GM12874 (cell line): ENCODE data around the gene SPRED2.

Source experiments
- TF ChIP-seq, protein P1 (sequence below): IDR thresholded peaks from 2 replicates; pipeline ENCODE4 v1.5.1; 2011; ENCODE audit warnings: low read depth, mild to moderate bottlenecking, control low read depth, low read length, moderate library complexity; ENCODE audit not compliant: insufficient read depth

SPRED2 gene

DNA sequence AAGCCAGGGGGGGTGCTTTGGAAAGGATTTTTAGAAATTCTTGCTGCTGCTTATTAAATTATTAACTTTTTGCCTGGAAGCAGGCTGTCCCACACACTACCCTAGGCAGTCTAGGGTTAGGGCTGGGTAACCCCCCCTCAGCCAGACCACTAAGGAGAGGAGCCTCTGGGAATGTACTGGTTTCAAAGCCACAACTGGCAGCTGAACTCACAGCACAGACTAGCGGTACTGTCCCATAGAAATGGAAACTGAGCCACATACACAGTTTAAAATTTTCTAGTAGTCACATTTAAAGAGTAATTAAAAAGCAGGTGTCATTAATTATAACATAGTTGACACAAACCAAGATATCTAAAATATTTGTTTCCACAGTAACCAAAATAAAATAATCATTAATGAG is 50.1 kb downstream of the SPRED2 start:
- TF ChIP-seq, protein P1, sequence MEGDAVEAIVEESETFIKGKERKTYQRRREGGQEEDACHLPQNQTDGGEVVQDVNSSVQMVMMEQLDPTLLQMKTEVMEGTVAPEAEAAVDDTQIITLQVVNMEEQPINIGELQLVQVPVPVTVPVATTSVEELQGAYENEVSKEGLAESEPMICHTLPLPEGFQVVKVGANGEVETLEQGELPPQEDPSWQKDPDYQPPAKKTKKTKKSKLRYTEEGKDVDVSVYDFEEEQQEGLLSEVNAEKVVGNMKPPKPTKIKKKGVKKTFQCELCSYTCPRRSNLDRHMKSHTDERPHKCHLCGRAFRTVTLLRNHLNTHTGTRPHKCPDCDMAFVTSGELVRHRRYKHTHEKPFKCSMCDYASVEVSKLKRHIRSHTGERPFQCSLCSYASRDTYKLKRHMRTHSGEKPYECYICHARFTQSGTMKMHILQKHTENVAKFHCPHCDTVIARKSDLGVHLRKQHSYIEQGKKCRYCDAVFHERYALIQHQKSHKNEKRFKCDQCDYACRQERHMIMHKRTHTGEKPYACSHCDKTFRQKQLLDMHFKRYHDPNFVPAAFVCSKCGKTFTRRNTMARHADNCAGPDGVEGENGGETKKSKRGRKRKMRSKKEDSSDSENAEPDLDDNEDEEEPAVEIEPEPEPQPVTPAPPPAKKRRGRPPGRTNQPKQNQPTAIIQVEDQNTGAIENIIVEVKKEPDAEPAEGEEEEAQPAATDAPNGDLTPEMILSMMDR: no peak

DNA sequence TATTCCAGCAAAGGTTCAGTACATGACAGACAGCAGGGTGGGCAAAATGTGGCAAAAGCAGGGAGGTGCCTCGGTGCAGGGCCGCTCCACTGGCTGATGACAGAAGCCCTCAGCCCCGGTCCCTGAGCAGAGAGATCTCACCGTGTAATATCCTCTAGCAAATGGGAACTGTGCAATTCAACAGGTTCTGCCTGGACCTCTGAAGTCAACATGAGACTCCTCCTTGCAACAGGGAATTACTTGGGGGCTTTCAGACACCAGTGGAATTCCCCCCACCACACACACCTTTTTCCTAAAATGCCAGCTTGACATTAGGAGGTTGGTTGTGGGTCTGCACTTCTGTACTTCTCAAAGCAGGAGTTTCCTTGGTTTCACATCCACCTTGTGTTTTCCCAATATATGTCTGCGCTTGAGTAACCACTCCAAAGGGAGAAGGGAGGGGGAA is 50.8 kb downstream of the SPRED2 start:
- TF ChIP-seq, protein P1: no peak

DNA sequence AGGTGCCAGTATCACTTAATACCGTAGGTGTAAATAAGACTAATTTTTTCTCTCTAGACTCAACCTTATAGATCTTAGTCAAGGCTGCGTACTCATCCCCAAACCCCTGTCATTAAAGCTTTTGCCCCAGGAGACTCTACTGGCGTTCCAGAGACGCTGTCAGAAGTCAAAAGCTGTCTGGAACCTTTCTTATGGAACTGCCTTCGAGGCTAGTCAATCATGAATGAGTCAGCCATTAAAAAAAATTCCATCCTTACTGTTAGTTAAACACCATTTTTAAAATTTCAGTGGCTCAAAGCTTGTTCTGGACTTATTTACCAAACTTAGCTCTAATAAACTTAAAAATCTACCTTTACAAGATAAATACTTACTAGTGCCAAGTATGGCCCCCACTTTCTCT is 52.1 kb downstream of the SPRED2 start:
- TF ChIP-seq, protein P1: no peak

DNA sequence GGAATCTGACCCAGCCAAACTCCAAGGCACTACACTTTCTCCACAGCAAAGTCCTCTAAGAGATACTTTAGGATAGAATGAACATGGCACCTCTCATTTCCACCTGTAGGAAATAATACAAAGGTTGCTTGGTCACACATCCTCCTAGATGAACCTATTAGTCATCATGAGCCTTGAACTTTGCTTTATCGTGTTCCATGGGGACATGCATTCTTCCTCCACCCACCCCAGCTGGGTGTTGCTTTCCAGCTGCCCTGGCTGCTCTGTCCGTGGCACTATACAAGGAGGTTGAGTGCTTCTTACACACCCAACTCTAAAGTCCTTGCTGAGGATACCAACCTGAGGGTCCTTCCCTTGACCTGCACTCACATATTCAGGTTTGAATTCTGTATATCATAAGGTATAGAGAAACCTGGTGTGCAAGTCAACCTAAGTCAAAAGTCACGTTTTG is 52.7 kb downstream of the SPRED2 start:
- TF ChIP-seq, protein P1: no peak

DNA sequence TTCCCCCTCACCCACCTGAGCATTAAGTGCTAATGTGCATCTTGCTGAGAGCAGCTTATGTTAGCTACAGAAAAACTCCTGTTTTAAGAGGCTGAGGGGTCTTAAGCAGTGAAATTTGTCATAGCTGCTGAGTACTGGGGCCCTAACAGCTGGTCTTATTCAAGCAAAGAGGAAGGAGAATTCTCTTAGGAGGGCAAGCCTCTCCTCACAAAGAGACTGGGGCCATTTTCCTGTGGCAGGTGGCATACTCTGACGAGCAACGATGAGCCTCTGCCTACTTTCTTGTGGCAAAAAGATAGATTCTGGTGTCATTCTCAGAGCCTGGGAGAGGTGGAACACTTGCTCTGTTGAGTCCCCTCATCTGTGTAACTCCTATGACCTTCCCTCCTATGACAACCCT is 53.2 kb downstream of the SPRED2 start:
- TF ChIP-seq, protein P1: no peak

DNA sequence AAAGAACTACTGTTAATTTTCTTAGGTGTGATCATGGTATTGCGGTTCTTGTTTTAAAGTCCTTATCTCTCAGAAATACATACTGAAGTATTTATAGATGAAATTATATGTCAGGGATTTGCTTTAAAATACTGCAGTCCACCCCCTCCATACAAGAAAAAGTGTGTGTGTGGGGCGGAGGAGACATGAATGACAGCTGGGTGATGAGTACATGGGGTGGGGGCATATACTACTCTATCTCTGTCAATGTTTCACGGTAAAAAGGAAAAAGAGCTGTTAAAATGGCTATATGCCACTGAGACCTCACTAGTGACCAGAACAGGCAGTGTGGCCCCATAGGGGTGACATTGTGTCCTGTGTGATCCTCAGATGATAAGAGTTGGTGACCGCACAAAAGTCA is 54.1 kb downstream of the SPRED2 start:
- TF ChIP-seq, protein P1: no peak

DNA sequence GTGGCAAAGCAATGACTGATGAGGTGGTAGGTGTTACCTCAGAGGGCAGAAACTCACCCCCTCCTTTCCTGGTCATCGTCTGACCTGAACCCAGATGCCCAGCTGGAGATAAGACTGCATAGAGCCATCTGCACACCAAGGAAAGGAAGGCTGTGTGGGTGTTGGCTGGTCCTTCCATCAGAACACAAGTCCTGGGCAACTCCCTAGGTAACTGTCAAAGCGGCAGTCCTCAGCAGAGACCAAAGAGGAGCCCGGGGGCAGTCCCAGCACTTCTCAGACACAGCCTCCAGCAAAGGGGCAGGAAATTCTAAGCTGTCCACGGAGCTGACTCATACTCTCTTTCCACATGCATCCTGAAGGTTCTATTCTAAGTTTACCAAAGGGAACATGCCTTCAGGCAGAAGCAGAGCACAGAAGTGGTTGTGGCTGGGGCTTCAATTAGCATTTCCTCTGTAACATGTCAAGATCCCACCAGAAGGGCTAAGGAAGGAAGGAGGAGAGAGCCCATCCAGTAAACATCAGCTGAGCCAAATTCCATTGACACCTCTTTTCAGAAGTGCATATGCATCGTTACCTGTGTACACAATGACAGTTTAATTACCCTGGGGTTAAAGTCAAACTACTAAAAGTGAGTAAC is 54.7 kb downstream of the SPRED2 start:
- TF ChIP-seq, protein P1: no peak
